ENCODE results near the gene ALK.

- TF ChIP-seq CTCF (IDR thresholded peaks at IDR 0.05; ENCODE audit: low read depth, low read length) (no peak), MAX (IDR thresholded peaks at IDR 0.05; ENCODE audit: low read depth, low read length) (no peak), POLR2A (IDR thresholded peaks at IDR 0.05; ENCODE audit: extremely low read depth, insufficient read length) (no peak), MYC (IDR thresholded peaks at IDR 0.05; ENCODE audit: low read depth, low read length) (no peak)
Observed at GRCh38 chr2:29278966-29279365, 642.4 kb downstream of the ALK start.

Measured in NB4 (cell line).